Adipose tissue (tissue), 3 donors: Measurements from ENCODE around the gene CDK19. TPM values are rescaled to one million over a fixed set of nuclear protein-coding genes. Genes with fewer than 3 reads are reported as not detected.
"Not testable (repeated sequence)": the region's sequence is repeated elsewhere in the genome, so short reads cannot be mapped to it uniquely, and the experiment has no call there.

Experiments
- H3K27ac ChIP-seq: one replicate; pipeline ENCODE4 v1.5.1; 2013; ENCODE audit warnings: low read depth, low read length
- WGBS, 3 donors: extraction: QIAGEN DNeasy Blood & Tissue Kit; methylation state at CpG; one replicate each; pipeline ENCODE4 v1.1.7; 2013; 5-methylcytosine and 5-hydroxymethylcytosine counted together
- polyA plus RNA-seq, 3 donors: library from polyadenylated mRNA; stranded (reverse); fragments of 200-250 nt; gene quantifications; one replicate each; pipeline ENCODE4 v1.2.3, GENCODE V29; 2013
- donor health status: healthy with polysubstance abuse.
- donor health status: Bipolar disorder and iron deficiency.
- donor health status: healthy.

The CDK19 gene
- polyA plus RNA-seq, 3 donors: 2.6 to 9.8 (median 4.0) TPM

DNA sequence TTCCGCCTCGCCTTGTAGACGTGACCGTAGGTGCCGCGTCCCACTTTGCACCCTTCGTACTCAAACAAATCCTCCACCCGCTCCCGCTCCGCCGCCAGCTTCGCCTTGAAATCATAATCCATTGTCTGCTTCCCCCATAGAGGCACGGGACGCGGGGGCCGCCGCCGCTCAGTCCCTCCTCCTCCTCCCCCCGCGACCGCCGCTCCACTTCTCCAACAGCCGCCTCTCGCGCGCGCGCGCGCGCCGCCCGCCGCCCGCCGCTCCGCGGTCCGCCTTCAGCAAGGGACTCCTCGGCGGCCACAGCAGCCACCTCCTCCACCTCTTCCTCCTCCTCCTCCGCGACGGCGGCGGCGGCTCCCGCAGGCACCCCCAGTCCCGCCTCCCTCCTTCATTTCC, 256 bp downstream of the CDK19 start:
- H3K27ac ChIP-seq: peak overlapping the region; percentile 56
- WGBS, 3 donors: 0 to 1% (median 0%) methylated on average over 43 to 49 of the region's 49 CpGs

DNA sequence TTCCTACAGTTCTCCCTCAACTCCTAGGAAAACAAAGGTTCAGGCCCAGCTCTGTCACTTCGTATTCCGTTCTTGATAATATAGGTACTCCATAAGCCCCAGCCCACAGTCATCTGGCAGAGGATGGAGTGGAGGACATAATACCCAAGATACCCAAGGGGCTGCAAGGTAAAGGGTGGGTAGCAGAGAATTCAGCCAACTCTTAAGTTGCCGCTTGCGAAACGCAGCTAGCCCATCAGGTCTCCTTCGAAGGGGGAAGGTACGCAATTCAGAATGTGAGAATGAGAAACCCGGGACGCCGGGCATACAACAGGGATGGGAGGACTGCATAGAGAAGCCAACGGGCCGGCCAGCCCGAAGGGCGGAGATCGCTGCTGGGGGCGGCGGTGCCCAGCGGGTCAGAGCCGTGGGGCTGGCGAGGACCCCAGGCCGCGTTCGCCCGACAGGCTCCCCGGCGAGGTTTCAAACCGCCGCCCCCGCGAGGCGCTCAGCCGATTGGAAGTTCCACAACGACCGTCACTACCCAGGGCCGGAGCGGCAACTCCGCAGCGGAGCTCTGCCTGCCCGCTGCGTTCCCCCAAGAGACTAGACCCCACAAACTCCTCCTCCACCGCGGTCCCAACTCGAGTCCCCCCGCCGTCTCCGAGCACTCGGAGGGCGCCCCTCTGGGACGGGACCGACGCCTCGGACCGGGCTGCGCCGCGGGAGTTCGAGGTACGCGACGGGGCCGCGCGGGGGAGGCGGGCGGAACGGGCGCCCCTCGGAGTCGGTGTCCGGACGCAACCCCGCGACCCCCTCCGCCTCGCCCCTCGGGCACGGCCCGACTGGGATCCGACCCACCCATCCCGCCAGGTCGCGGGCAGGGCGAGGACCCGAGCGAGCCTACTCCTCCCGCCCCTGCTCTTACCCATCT, 911 bp downstream of the CDK19 start:
- WGBS, 3 donors: 1% methylated on average over 62 to 86 of the region's 86 CpGs
- no peak overlapping the region for H3K27ac ChIP-seq

DNA sequence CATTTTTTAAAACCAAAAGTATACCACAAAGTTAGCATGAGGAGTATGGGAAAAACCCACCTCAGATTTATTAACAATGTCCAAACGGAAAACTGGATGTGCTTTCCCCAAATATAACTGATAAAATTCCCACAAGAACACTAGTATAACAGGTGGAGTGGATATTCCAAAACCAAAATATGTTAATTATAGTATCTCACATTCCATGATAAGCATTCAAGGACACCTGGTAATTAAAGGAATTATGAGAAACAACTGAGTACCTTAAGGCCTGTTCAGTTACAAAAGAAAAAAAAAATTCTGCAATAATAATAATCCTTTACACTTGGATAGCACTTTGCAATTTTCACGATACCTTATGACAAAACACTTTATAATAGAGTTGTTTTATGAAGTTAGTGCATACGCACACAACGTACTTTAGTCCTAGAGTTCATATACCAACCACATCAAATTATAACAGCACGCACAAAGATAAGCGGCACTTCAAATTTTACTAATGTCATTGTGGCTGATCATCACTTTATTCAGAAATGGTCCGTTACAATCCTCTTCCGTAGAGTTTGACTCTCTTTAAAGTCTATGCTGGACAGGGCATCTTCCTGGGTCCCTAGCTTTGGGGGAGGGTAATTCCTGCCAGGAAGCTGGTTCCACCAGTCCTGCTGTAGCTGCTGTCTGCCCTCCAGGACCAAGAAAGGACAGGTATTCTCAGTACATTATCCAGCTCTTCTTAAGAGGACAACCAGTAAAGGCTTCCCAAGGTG, 1.7 kb downstream of the CDK19 start:
- WGBS, 3 donors: 68 to 77% (median 72%) methylated on average over 8 of the region's 8 CpGs
- H3K27ac ChIP-seq: no peak overlapping the region

DNA sequence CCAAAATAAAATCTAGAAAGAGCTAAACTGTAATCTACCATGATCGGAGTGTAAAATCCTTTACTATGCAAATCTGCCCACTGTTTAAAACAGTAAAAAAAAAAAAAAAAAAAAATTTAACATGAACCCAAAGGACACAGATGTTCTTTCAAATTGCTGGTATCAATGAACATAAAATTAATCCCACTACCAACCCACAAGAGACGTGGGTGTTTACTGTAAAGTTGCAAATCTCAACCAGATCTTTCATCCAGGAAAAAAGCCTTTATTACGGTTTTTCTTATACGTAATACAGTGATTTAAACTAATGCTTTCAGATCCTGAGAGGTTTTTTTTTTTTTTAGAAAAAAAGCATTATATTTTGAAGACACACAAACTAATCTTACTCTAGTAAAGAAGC, 2.5 kb downstream of the CDK19 start:
- no peak overlapping the region for H3K27ac ChIP-seq
- WGBS, 3 donors: 92 to 96% (median 94%) methylated on average over 4 of the region's 4 CpGs

DNA sequence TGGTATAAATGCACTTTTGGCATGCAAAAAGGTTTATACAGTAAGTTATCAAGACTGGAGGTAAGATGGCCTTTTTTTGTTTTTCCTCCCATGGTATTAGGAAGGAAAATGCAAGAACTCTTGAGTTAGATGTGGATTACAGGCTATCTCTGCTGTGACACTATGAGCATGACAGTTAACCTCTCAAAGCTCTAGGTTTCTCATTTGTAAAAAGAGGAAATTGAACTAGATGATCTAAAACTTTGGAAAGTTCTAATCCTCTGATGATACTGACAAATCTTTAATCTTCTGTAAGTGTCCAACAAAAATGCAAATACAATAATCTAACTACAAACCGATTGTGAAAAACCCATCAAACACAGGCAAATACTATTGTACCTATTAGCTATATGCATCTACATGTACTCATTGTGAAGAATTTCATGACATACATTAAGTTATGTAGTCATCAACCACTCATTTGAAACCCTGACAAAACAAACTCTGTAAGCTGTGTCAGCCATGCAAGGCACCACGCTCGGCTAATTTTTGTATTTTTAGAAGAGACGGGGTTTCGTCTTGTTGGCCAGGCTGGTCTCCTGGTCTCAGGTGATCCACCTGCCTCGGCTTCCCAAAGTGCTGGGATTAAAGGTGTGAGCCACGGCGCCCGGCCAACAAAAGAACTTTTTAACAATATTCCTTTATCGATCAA, 4.2 kb downstream of the CDK19 start:
- 93 to 95% (median 95%) methylated on average over 10 of the region's 10 CpGs for WGBS, 3 donors
- H3K27ac ChIP-seq: no peak overlapping the region

DNA sequence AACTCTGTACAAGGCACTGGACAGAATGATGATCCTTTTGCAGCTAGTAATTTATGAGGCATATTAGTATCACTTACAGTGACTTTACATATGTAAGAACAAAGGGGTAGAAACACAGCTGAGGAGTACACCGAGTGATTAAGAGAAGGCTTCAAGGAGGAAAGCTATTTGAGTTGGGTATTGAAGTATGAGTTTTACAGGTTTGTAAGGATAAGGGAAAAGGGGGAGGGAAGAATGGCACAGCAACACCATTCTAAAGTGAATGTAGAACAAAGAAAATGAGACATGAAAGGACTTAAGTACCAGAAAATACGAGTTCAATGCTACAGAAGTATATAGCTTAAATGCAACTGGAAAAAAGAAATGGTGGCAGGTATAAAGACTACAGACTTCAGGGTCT, 5.5 kb downstream of the CDK19 start:
- WGBS, 3 donors: 79 to 95% (median 93%) methylated on average over 2 of the region's 2 CpGs
- no peak overlapping the region for H3K27ac ChIP-seq

DNA sequence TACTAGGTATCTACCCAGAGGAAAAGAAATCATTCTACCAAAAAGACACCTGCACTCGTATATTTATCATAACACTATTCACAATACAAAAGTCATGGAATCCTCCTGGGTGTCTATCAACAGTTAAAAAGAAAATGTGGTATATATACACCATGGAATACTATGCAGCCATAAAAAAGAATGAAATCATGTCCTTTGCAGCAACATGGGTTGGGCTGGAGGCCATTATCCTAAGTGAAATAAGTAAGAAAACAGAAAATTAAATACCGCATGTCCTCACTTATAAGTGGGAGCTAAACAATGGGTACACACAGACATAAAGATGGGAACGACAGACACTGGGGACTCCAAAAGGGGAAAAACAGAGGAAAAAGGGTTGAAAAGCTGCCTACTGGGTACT, 13.1 kb downstream of the CDK19 start:
- WGBS, 3 donors: 94 to 99% (median 98%) methylated on average over 3 of the region's 3 CpGs
- not testable (repeated sequence) for H3K27ac ChIP-seq

DNA sequence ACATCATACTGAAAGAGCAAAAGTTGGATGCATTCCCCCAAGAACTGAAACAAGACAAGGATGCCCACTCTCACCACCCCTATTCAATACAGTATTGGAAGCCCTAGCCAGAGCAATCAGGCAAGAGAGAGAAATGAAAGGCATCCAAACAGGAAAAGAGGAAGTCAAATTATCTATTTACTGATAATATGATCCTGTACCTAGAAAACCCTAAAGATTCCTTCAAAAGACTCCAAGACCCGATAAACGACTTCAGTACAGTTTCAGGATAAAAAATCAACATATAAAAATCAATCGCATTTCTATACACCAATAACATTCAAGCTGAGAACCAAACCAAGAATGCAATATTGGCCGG, 14.5 kb downstream of the CDK19 start:
- H3K27ac ChIP-seq: no peak overlapping the region
- WGBS, 3 donors: 97 to 99% (median 97%) methylated on average over 4 of the region's 4 CpGs

DNA sequence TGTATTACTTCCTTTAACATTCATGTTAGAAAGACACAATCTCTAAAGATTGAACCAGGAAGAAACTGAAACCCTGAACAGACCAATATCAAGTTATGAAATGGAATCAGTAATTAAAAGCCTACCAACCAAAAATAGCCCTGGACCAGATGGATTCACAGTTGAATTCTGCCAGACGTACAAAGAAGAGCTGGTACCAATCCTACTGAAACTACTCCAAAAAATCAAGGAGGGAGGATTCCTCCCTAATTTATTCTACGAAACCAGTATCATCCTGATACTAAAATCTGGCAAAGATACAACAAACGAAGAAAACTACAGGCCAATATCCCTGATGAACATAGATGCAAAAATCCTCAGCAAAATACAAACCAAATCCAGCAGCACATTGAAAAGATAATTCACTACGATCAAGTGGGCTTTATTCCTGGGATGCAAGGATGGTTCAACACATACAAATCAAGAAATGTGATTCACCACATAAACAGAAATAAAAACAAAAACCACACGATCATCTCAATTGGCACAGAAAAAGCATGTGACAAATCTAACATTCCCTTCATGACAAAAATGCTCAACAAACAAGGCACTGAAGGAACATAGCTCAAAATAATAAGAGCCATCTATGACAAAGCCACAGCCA, 15.0 kb downstream of the CDK19 start:
- no peak overlapping the region for H3K27ac ChIP-seq
- 88 to 93% (median 93%) methylated on average over 5 of the region's 5 CpGs for WGBS, 3 donors

DNA sequence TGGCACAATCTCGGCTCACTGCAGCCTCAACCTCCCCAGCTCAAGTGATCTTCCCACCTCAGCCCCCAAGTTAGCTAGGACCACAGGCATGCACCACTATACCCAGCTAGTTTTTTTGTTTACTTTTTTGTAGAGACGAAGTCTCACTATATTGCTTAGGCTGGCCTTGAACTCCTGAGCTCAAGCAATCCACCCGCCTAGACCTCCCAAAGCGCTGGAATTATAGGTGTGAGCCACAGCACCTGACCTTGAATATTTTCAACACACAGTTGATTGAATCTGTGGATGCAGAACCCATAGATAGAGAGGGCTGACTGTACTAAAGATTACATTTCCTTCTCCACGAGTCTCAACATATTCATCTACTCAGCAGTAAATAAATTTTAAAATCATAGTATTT, 15.6 kb downstream of the CDK19 start:
- H3K27ac ChIP-seq: no peak overlapping the region
- 76 to 94% (median 90%) methylated on average over 5 of the region's 5 CpGs for WGBS, 3 donors

DNA sequence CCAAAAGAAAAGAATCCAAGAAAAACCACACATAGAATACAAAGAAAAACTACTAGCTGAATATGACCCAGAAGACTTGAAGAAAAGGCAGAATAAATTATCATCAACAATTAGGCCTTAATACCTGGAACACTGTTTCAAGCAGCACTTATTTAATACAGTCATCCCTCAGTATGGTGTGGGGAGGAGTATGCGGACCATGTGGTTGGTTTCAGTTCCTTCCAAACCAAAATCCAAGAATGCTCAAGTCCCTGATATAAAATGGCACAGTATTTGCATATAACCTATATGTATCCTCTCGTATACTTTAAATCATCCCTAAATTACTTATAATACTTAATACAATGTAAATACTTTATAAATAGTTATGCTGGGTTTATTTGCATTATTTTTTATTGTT, 16.1 kb downstream of the CDK19 start:
- 88 to 89% (median 88%) methylated on average over 2 of the region's 2 CpGs for WGBS, 3 donors
- H3K27ac ChIP-seq: no peak overlapping the region

DNA sequence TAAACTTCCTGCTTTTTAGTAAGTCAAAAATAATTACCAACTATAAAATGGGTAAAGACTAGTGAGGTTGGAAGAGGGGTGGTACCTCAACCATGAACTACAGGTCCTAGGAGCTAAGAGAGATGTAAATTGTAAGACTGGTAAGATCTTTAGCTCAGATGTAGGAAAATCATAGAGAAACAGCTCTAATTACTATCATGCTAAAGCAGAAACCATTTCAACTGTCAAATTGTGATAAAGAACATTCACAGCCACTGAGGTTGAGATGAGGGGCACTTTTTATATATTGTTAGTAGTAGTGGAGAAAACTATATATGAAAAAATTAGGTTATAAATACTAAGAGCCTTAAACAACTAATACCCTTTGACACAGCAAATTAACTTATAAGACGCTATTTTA, 20.0 kb downstream of the CDK19 start:
- no peak overlapping the region for H3K27ac ChIP-seq
- 95 to 100% (median 97%) methylated on average over 1 of the region's 1 CpG for WGBS, 3 donors

DNA sequence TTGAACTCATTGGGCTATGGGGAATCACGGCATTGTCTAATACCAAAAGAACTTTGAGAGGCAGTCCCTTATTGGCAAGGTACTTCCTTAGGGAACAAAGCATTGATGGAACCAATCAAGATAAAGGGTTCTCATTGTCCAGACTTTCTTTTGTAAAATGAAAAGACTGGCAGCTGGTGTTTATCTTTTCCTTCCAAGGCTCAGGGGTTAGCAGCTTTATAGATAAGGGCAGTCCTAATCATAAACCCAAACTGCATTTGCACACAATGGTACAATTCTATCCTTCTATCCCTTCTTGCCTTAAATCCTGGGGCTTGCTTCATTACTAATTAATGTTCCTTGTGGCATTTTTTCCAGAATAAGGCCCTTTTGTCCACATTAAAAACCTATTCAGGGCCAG, 28.6 kb downstream of the CDK19 start:
- 91 to 97% (median 93%) methylated on average over 1 of the region's 1 CpG for WGBS, 3 donors
- H3K27ac ChIP-seq: no peak overlapping the region

DNA sequence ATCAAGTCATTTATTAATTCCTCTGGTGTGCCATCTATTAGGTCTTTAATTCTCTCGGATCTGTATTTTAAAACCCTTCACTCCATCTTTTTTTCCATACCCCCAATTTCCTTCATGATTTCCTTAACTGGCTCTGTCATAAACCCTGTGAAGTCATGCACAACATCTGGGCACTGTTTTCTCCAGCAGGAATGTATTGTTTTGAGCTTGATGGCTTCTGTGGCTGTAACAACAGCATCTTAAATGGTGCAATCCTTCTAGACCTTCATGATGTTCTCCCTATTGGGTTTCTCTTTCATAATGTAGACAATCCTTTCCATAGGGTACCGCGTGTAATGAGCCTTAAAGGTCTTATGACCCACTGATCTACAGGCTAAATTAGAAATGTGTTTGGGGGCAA, 29.0 kb downstream of the CDK19 start:
- no peak overlapping the region for H3K27ac ChIP-seq
- WGBS, 3 donors: 97 to 100% (median 99%) methylated on average over 3 of the region's 3 CpGs

DNA sequence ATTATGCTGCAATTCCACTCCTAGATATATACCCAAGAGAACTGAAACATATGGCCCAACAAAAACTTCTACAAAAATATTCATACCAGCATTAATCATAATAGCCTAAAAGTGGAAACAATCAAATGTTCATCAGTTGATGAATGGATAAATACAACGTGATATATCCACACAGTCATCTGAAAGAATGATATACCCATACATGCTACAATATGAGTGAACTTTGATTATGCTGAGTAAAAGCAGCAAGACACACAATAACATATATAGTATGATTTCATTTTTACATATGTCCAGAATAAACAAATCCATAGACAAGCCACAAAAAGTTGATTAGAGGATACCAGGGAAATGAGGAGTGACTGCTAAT, 30.7 kb downstream of the CDK19 start:
- H3K27ac ChIP-seq: no peak overlapping the region
- 82 to 87% (median 84%) methylated on average over 1 of the region's 1 CpG for WGBS, 3 donors

DNA sequence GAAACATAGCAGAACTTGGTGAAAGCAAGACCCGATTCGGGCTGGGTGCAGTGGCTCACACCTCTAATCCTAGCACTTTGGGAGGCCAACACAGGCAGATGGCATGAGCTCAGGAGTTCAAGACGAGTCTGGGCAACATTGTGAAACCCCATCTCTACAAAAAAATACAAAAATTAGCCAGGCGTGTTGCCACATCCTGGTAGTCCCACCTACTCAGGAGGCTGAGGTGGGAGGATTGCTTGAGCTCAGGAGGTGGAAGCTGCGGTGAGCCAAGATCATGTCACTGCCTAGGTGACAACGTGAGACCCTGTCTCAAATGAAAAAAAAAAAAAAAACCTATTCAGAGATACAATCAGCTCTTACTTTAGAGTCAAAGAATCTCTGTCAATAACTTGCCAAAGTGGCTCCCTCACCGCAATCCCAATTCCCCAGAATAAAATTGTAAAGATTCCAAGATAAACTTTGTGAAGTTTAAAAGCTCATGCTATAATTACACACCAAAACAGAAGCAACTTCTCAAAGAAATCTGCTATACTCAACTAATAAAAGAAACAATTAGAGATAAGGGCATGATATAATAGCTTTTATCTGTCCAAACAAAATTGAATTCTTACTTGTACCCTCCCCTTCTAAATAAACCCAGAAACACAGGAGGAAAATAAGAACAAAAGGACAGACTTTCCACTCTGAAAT, 33.6 kb downstream of the CDK19 start:
- 67 to 78% (median 74%) methylated on average over 7 of the region's 7 CpGs for WGBS, 3 donors
- no peak overlapping the region for H3K27ac ChIP-seq

DNA sequence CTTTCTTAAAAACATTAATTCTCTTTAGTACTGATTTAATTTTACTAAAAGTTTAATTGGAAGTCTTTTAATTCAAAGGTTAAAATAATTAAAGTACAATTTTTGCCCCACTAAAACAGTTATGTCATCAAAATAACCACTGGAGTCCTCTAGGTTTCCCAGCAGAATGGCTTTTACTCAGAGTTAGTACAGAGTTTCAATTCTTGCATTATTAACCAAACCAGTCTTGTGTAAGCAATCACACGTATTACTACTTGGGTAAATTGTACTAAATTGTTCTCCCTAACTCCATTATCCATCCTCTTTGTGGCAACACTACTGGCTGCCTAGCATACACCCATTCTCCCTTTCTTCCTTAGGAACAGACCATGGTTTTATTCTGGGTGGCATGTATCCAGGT, 36.9 kb downstream of the CDK19 start:
- no peak overlapping the region for H3K27ac ChIP-seq
- 43 to 91% (median 70%) methylated on average over 1 of the region's 1 CpG for WGBS, 3 donors

DNA sequence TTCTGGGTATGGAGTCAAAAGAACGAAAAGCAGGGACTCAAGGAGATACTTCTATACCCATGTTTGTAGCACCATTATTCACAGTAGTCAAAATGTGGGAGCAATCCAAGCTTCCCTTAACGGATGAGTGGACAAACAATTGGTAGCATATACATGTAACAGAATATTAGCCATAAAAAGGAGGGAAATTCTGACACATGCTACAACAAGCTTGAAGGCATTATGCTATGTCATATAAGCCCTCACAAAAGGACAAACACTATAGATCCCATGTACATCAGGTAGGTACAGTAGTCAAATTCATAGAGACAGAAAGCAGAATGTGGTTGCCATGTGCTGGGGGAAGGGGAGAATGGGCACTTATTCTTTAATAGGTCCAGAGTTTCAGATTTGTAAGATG, 37.6 kb downstream of the CDK19 start:
- H3K27ac ChIP-seq: no peak overlapping the region
- 95 to 96% (median 95%) methylated on average over 2 of the region's 2 CpGs for WGBS, 3 donors
